Tongue (tissue), 2 donors: ENCODE data around the gene BEGAIN. TPM values are rescaled to one million over a fixed set of nuclear protein-coding genes. Genes with fewer than 3 reads are reported as not detected.

Source experiments
- DNase-seq: peaks from one replicate; pipeline ENCODE4 v3.0.0-alpha.2; 2015
- total RNA-seq: library from RNA; depleted of rRNA; stranded (reverse); fragments of >200 nt; gene quantifications from one replicate; pipeline ENCODE4 v1.2.3, GENCODE V29; 2014

BEGAIN gene
- total RNA-seq, 1 donor from 2014 or later: 3.3 TPM

DNA sequence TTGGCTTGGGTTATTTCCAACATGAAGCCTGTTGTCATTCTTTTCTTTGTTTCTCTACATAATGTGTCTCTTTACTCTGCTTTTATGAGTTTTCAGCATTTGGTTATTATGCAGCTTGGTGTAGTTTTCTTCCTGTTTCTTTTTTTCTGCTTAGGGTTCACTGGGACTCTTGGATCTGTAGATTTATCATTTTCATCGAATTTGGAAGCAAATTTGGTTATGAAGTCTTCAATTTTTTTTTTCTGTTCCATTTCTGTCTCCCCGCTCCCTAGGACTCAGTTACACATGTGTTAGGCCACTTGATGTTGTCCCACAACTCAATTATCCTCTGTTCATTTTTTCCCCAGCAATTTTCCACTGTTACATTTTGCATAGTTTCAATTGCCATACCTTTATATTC, 13.8 kb upstream of the BEGAIN start:
- DNase-seq: no peak

DNA sequence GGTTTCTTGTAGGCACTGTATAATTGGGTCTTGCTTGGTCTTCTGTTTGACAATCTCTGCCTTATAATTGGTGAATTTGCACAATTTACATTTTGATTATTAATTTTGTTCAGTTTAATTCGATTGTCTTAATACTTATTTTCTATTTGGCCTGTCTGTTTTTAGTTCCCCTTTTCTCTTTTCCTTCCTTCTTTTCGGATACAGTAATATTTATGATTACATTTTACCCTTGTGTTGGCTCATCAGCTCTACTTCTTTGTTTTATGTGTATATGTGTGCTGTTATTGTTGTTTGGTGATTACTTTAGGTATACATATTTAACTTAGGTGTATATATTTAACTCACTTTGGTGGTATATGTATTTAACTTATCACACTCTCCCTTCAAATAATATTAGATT, 12.8 kb upstream of the BEGAIN start:
- no peak for DNase-seq

DNA sequence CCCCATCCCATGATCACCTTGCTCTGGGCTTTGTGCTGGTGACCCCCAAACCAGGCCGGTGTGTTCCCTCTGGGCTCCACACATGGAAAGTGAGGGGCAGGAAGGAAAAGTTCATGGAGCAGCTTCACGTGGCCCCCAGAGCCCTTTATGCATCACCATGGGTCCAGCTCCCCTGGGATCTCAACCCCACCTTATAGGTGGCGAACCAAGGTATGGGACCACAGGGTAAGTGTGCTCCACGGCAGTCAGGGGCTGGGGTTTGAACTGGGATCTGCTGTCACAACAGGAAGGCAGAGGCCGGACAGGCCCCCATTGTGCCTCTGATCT, 7.4 kb upstream of the BEGAIN start:
- DNase-seq: no peak

DNA sequence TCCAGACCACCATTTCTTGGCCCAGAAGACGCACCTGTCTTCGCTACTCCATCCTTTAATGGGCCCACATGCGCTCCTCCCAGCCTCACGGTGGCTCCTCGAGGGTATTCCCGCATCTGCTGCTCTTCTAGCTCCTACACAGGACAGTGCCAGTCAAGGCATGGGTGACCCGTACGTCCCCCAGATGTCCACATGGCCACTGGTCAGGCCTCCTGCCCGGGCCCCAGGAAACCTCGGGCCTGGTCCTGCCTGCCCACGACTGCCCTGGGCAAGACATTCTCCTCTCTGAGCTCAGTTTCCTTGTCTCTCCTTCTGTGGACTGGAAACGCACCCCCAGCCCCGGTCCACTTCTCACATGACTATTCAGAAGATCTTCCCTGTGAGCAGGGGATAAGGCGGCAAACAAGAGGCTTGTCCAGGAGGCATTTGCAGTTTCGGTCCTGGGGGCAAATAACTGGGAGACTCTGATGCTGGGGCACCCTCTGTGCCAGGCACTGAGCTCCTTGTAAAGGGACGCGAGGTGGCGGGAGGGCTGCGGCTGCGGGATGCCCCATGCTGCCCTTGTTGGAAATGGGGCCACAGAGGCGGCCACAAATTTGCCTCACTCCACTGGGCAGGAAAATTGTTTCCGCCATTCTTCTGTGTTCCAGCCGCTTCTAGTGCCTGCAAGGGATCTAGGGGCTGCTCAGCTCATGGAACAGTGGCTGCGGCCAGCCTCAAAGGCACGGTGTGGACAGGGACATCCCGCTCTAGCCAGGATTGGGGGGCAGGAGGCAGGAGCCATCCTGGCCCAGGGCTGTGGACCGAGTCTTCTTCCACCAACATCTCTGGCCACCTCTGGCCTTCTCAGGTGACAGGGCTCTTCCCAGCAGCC, 6.8 kb upstream of the BEGAIN start:
- DNase-seq: no peak

DNA sequence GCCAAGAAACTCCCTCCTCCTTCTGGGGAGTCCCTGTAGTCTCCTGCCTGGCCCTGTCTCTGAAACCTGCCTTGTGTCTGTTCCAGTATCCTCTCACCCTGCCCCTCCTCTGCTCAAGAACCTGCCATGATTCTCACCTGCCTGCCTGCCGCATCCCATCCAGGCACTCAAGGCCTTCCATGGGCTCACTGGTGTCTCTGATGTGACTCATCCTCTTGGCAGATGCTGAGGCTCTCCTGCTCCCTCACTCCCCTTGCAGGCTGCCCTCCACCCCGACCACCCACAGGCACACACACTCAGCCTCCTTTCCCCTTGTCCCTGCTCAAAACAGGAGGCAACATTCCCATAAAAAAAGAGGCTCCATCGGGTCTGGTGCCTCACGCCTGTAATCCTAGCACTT, 5.8 kb upstream of the BEGAIN start:
- DNase-seq: no peak

DNA sequence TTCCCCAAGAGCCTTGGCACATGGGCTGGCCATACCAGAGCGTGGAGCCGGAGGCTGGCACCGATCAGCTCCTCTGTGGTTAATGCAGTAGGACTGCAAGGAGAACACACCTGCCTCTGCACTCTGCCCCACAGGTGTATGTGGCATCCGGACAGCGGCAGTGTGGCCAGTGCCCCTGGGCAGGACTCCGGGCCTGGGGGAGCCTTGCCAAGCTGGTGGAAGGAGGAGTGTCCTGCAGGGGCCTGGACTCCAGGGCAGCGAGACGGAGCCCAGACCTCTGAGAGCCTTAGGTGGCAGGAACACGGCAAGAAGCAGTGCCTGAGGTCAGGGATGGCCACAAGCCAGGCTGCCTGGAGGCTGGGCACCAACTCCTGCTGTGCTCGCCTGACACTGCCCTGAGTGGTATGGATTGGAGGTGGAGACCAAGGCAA, 5.3 kb upstream of the BEGAIN start:
- no peak for DNase-seq

DNA sequence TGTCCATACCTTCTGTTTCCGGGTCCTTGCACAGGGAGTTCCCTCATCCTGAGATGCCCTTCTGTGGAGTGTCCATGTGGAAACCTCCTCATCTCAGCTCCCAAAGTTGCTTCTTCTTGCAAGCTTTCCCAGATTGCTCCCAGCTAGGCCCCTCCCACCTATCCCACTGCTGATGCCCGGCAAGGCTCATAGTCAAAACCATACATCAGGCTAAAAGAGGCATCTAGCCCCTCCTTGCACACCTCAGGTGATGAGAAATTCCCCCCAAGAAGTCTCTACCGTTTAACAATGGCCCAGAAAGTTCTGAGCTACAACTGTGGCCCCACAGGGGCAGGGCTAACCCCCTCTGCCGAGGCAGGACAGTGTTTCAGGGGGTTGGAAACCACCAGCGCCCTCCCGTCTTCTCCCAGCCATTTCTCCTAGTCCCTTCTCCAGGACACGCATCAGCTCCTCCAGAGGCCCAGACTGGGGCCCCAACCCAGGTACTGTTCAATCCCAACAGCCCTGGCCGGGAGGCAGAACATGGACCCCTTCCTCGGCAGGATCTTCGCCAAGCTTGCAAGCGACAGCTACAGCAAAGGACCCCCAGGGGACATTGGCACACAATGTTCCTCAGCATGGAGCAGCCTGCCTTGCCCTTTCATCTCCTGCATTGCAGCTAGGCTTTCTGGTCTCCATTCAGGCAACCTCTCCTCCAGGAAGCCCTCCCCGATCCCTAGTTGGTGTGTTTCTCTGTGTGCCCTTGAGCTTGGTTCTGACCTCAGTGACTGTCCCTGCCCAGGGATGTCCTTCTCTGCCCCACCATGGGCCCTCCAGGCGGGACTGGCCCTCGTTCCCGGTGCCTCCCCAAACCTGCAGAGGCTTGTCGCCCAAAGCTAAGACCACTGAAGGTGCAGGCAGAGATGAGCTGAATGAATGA, 4.5 kb upstream of the BEGAIN start:
- DNase-seq: no peak

DNA sequence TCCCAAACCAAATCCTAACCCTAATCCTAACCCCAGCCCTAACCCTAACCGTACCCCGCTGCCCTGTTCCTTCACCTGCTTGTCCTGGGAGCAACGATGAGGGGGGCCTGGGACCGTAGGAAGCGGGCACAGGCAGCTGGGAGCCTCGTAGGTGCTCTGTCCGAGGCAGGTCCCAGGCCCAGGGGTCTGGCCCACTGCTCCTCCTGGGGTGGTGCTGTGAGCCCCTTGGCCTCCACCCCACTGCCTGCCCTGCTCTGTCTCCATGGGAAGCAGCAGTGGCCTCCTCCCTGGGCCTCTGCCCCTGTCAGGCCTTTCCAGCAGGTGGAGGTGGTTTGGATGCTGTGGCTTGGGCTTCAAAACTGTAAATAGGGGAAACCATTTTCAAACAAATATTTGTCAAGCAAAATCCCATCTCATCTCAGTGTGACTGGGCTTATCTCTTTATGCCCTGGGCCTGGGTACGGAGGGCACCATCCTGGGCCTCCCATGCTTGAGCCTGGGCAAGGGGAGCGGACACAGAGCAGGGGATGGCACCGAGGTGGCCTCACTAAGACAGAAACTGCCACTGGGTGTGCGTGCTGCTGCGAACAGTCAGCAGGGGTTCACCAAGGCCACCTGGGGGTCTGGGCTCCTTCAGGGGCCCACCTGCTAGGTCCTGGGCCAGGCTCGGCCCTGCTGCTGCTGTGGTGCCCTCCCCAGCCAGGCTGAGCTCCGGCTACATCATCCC, 3.7 kb upstream of the BEGAIN start:
- no peak for DNase-seq

DNA sequence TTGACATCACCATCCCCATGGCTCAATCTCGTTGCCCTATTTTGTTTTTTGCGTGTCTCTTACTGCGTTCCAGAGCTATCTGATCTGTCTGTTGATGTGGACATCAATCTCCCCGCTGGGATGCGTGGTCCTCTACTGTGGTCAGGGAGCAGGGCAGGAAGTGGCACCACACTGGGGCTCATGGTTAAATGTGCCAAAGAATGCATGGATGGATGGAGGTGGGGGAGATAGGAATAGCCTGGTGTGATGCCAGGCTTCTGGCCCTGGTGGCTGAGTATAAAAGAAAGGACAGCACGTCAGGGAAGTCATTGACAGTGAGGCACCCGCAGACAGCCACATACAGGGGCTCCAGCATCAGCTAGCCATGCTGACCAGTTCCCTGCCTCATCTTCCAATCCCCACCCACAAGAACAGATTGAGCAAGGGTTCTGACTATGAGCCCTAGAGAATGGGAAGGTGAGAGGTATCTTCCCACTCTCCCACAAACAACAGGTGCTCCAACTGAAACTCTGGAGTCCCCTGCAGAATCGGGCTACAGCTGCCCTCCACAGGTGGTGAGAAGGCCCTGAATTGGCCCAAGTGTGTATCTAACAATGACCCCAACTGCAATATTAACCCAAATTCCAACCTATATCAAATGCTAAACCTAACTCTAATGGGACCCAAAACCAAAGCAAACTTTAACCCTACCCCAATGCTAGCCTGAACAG, 2.7 kb upstream of the BEGAIN start:
- DNase-seq: no peak

DNA sequence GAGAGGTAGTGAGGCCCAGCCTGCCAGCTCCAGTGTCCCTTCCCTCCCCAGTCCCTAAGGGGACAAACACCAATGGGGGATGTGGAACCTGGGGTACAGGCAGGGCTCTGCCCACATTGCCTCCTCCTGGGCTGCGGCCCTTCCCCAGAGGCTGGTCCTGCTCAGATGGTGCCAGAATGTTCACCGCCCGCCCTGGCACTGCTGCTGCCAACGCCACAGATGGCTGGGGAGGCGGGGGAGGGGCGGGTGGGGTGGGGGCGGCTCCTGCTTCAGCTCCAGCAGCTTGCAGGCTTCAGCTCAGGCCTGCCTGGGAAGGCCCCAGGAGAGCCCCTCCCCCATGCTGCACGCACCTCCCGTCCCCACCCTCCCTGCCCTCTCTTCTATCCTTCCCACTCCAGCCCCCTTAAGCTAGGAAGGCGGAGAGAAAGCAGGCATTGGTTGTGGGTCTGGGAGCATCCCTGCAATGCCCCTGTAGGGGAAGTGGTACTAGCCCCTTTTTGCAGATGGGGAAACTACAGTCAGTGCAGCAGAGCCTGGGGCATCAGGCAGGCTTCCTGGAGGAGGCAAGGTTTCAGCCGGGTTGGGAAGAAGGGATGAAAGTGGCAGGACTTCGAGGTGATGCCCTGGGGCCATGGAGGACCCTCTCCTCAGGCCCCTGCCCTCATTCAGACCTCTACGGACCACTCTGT, 2.0 kb upstream of the BEGAIN start:
- DNase-seq: peak; percentile 68

DNA sequence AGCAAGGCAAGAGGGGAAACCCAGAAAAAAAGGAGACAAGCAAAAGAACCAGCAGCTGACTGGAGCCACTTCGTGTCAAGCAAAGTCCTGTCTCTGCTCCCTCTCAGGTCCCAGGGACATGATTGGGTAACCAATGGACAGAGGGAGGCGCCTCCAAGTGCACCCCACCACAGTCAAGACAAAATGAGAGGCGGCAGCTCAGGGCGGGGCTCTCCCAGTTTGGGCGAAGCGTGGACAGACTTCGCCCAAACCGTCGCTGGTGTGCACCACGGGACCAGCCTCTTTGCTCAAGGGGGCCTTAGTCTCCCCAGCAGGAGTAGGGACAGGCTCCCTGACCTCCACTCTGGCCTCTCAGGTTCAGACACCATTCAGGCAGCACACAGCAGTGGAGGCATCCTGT, 1.5 kb upstream of the BEGAIN start:
- no peak for DNase-seq

DNA sequence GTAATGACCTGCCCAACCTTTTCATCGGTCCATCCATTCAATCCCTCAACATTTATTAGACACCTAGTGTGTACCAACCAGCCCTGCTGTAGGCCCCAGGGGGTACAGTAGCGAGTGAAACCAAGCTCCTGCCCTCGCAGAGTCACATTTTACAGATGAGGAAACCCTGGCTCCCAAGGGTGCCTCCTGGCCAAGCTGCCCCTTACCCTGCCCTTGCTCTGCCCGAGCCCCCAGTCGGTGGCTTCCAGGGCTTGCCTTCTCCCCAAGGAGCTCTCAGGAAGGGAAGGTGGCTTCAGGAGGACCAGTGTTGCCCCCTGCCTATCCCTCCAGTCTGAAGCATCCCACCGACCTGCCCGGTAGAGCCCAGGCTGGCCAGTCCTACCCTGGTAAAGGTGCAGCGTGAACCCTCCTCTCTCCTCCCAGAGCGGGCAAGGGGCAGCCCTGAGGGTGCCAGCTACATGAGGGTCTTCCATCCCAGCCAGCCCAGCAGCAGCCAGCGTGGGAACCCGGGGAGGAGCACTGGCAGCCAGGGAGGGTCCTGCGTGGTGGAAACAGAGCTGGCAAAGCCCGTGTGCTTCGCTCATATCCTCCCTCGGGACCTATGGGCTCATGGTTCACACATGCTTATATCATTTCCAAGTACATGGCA, 670 bp upstream of the BEGAIN start:
- DNase-seq: peak; percentile 53

DNA sequence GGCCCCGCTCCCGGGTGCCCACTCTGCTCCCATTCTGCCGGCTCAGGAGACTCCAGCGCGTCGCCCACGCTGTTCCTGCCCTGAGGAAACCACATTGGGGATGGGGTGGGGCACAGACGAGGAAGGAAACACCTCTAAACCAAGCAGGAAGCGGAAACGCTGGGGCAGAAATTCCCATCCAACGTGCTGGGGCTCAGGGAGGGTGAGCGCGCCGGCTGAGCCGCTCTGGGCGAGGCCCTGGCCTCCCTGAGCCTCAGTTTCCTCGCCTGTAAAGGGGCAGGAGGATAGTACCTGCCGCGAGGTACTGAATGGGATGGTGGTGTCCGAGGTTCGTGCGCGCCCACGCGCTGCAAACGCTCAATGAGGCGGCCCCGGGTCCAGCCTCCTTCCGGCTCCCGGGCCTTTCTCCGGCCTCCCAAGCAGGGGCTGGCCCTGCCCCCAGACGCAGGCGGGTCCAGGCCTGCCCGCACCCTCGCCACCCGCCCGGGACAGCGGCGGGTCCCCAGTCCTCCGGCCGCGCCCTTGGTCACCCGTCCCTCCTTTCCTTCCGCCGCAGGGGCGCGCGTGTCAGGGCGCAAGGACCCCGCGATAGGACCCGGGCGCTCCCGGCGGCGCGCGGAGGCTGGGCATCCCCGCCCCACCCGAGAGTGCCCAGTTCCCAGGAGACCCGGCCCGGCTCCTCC, 673 bp downstream of the BEGAIN start:
- DNase-seq: no peak

DNA sequence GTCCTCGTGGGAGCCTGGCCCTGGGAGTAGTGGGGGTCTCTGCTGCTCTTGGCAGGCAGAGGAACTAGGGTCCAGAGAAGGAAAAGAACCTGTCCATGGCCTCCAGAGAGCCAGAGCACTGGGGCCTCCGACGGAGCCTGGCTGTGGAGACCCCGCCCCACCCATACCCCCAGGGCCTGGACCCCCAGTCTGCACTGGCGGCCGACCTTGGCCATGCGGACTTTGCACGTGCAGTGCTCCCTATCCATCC, 1.1 kb downstream of the BEGAIN start:
- DNase-seq: no peak

DNA sequence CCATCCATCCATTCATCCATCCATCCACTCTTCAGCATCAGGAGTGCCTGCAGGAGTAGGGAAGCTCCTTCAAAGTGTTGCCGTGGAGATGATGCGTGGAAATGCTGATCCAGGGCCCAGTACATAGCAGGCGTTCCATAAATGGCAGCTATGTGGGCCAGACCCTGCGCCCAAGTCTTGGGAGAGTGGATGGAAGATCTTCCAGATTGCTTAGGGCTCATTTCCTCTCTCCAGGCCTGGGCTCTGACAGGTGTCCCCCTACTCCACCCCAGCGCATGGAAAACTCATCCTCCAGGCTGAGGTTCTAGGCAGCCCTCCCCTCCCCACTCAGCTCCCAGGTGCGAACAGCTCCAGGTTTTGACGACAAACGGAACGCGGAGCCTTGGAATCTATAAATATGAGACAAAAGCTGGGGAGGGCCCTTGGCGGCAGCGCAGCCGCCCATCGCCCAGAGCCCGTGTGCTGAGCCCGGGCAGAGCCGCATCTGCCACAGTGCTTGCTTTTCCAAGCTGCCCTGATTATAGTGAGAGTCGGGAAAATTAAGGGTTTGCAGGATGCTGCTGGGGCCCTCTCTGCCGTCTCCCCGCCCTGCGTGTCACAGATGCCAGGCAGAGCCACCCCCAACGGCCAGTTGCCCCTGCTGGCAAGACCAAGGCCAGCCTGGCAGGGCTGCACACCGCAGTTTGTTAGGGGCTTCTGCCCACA, 1.6 kb downstream of the BEGAIN start:
- DNase-seq: no peak

DNA sequence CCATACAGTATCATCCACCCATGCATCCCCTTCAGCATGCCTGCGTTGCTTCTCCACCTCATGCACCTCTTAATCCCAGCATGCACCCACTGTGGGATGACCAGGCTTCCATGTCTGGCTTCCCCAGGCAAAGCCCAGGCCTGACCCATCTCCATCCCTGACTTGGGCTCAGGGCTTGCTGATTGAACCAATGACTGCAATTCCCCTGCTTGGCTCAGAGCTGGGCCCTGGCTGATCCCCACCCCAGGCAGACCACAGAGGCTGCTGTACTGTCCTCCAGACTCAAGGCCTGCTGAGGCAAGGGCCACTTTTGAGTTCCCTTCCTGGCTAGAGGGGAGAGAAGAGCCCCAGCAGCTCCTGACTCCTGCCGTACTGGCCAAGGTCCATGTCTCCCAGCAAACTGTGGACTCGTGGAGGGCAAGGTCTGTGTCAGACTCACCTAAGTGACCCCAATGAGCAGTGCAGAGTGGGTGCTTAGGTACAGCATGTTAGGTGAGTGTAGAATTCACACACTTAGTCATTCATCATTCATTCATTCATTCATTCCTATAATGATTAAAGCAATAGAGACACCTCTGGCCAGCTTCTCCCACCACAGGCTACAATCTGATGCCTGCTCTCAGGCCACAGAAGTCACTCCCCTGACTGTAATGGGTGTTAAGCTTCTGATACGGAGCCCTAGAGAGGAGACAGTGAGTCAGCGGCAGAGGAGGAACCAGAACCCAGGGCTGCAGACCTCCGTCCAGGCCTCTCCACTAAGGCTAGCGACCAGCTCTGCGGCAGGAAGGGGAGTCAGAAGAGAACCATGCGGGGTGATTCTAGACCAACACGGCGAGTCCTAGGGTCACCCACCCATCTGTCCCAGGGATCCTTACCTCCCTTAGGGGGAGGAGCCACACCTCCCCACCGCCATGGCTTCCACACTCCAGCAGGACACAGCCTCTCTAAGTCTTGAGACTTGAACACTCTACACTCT, 2.9 kb downstream of the BEGAIN start:
- DNase-seq: no peak

DNA sequence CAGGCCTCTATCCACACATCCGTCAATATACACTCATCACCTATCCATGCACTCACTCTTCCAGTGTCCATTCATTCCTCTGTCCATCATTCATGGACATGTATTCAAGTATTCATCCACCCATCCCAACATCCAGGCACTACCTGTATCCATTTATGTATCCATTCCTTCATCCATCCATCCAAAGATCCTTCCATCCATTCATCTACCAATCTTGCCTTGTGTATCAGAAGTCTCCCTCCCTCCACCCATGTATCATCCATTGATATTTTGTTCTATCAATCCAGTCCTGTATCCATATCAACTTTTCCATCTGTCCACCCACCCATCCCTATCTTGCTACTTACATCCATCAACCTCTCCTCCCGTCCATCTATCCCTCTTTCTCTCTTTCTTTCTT, 4.0 kb downstream of the BEGAIN start:
- DNase-seq: no peak

DNA sequence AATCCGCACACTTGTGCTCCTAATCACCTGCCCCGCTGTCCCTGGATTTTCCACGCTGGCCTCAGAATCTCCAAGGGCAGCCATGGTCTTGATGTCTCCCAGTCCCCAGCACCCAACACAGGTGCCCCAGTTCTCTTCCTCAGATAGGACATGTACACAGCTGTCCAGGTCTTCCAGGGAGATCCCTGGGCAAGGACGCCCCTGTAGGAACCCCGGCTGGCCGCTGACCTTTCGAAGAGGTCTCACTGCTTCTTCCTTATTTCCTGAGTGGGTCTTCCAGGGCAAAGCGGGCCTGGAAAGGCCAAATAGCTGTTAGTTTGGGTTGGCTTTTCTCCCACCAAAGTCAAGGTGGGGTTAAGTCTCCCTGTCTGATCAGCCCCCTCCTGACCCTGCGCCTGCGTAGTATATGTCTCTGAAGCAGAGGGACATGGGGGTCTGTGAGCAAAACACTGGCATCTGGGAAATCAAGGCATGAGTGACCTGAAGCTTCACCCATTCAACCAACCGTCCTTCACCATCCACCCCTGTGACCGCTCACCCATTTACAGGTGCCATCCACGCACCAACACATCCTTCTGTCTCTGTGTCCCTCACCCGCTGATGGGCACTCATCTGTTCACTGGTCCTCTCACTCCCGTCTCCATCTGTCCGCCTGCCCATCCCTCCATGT, 4.6 kb downstream of the BEGAIN start:
- no peak for DNase-seq
